A549 (cell line): ENCODE data around the gene IST1.

Experiments used
- BHLHE40 ChIP-seq: IDR thresholded peaks from 2 replicates; pipeline ENCODE4 v1.6.1; 2012; ENCODE audit warnings: low read depth, low read length, inconsistent platforms
- CBX8 ChIP-seq: fragments of 200-600 bp; sonication (generic); IDR thresholded peaks from 2 replicates; pipeline ENCODE4 v1.6.1; 2016
- CTCF ChIP-seq: fragments of >200 bp; sonication (Bioruptor Twin); formaldehyde crosslinking; IDR thresholded peaks from 3 replicates; pipeline ENCODE4 v1.5.1; 2016
- E2F6 ChIP-seq: IDR thresholded peaks from 2 replicates; pipeline ENCODE4 v1.6.1; 2012; ENCODE audit warnings: low read depth, borderline replicate concordance
- EP300 ChIP-seq, 2 experiments: fragments of >200 bp; sonication (Bioruptor Twin); formaldehyde crosslinking; IDR thresholded peaks; 2 replicates in 1 of 2; 3 replicates in 1 of 2; pipeline ENCODE4 v1.6.1; 2016 to 2017
- POLR2A ChIP-seq: IDR thresholded peaks from 2 replicates; pipeline ENCODE4 v1.6.1; 2012; ENCODE audit warnings: mild to moderate bottlenecking, low read length

GRCh38 chr16:71927787-71928186 lies 32.5 kb downstream of the IST1 start:
- TF ChIP-seq POLR2A (no peak), BHLHE40 (no peak), CTCF (no peak), EP300 (IDR thresholded peaks at IDR 0.05) (no peak), E2F6 (no peak), CBX8 (no peak)
